ENCODE results near the gene PLCD4.

PLCD4 gene

DNA sequence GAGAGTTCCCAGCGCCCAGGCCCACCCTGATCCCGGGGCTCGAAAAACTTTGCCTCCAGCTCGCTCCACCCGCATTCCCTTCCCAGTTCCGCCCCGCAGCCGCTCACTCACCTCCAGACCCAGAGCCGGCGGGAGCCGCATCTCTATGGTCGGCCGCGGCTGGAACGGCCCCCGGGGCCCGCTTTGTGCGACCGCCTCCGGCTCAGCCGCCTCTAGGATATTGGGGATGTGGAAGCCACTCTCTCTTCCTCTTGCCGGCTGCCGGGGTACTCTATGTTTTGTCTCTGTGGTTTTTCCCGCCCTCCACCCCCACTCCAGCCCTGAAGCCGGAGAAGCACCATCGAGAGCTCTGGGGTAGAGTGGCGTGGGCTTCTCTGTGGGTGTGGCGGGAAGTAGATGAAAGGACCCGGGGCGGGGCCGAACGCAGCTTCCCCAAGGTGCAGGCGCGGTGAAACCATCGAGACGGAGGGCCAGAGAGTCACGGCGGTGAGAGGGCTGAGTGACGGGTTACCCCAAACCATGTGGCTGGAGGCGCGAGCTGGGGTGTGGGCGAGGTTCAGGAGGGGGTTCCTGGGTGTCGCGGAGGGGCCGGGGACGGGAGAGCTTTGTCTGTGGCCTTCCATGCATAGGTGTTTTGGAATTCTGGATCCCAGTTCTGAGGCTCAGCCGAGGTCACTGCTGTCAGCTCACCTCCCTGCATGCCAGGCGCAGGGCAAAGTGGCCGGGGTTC is 51.7 kb downstream of the PLCD4 start, which contains the start of the genes BCS1L and ZNF142:
Gene BCS1L, plus strand, starts transcription at position 426 of the 730 bp plus-strand sequence. CDS start 1,305 bp downstream, outside the sequence.
Gene ZNF142, minus strand, starts transcription at position 366 of the 730 bp plus-strand sequence. CDS start 3,194 bp downstream, outside the sequence.
- no peaks in the 10 kb centered on the region for H3K27me3 ChIP-seq (ENCODE audit: insufficient read depth, low read depth)
- H2AFZ ChIP-seq (ENCODE audit: low read depth), result peak within 1 kb of the TSS; percentile 91
- H3K79me2 ChIP-seq (ENCODE audit: insufficient read depth, low read depth), result peaks cover 23% of the 10 kb centered on the region
- H3K9ac ChIP-seq, result peak within 1 kb of the TSS; percentile 88
- TF ChIP-seq, protein P1, sequence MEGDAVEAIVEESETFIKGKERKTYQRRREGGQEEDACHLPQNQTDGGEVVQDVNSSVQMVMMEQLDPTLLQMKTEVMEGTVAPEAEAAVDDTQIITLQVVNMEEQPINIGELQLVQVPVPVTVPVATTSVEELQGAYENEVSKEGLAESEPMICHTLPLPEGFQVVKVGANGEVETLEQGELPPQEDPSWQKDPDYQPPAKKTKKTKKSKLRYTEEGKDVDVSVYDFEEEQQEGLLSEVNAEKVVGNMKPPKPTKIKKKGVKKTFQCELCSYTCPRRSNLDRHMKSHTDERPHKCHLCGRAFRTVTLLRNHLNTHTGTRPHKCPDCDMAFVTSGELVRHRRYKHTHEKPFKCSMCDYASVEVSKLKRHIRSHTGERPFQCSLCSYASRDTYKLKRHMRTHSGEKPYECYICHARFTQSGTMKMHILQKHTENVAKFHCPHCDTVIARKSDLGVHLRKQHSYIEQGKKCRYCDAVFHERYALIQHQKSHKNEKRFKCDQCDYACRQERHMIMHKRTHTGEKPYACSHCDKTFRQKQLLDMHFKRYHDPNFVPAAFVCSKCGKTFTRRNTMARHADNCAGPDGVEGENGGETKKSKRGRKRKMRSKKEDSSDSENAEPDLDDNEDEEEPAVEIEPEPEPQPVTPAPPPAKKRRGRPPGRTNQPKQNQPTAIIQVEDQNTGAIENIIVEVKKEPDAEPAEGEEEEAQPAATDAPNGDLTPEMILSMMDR (conservative IDR thresholded peaks at IDR 0.05; ENCODE audit: low read depth, low read length), result no peak
- peak within 1 kb of the TSS; percentile 62 for H3K27ac ChIP-seq
- H3K4me3 ChIP-seq (IDR thresholded peaks at IDR 0.05; ENCODE audit: insufficient read depth, low read depth, low read length), result no peak within 1 kb of the TSS
- peaks cover 6% of the 10 kb centered on the region; the same call in 1 of the 2 replicates for H3K36me3 ChIP-seq (ENCODE audit: insufficient read depth)
- no peaks in the 10 kb centered on the region for H4K20me1 ChIP-seq (ENCODE audit: insufficient read depth)
- peak within 1 kb of the TSS; percentile 75 for H3K4me2 ChIP-seq
- H3K4me1 ChIP-seq (ENCODE audit: low read depth, poor library complexity, severe bottlenecking), result peaks cover 21% of the 10 kb centered on the region

DNA sequence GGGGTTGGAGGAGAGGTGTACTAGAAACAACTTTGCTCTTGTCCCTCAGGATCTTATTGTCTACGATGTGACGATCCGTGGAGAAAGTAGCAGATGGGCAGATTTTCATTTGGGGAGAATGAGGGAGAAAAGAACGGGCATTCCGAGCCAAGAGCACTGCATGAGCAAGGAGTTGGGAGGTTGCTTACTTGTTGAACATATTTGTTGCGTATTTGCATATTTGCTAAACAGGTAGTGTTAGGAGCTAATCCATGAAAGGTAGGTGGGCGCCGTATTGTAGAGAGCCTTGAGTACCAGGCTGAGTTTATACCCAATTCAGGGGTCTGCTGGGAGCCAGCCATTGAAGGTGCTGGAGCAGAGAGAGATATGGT is 52.3 kb downstream of the PLCD4 start:
- Histone ChIP-seq H3K27me3 (ENCODE audit: insufficient read depth, low read depth) (no peaks in the 10 kb centered on the region), H2AFZ (ENCODE audit: low read depth) (peak overlapping the region; percentile 91), H4K20me1 (ENCODE audit: insufficient read depth) (no peaks in the 10 kb centered on the region), H3K36me3 (ENCODE audit: insufficient read depth) (peaks cover 6% of the 10 kb centered on the region; the same call in 1 of the 2 replicates), H3K4me2 (peak overlapping the region; percentile 75), H3K79me2 (ENCODE audit: insufficient read depth, low read depth) (peaks cover 23% of the 10 kb centered on the region), H3K27ac (peak overlapping the region; percentile 14; the same call in 1 of the 2 replicates), H3K4me1 (ENCODE audit: low read depth, poor library complexity, severe bottlenecking) (peaks cover 21% of the 10 kb centered on the region), H3K4me3 (IDR thresholded peaks at IDR 0.05; ENCODE audit: insufficient read depth, low read depth, low read length) (no peak overlapping the region), H3K9ac (peak overlapping the region; percentile 88)
- TF ChIP-seq, protein P1 (conservative IDR thresholded peaks at IDR 0.05; ENCODE audit: low read depth, low read length), result no peak

DNA sequence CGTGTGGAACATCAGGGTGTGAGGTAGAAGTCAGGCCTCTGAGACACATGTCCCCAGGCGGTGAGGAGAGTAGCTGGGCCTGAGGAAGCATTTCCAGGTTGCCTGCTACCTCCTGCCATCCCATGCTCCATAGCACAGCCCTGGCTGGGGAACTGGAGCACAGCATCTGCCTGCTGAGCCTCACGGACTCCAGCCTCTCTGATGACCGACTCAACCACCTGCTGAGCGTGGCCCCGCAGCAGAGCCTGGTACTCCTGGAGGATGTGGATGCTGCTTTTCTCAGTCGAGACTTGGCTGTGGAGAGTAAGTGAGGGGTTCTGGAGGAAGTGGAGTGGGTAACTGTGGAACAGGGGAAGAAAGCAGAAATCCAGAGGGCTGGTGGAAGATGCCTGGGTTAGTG is 54.7 kb downstream of the PLCD4 start:
- Histone ChIP-seq H3K4me3 (IDR thresholded peaks at IDR 0.05; ENCODE audit: insufficient read depth, low read depth, low read length) (no peak overlapping the region), H3K36me3 (ENCODE audit: insufficient read depth) (peaks cover 9% of the 10 kb centered on the region; the same call in 1 of the 2 replicates), H3K4me2 (no peak overlapping the region), H3K27me3 (ENCODE audit: insufficient read depth, low read depth) (no peaks in the 10 kb centered on the region), H3K9ac (no peak overlapping the region), H2AFZ (ENCODE audit: low read depth) (no peak overlapping the region), H3K4me1 (ENCODE audit: low read depth, poor library complexity, severe bottlenecking) (peaks cover 18% of the 10 kb centered on the region), H4K20me1 (ENCODE audit: insufficient read depth) (no peaks in the 10 kb centered on the region), H3K27ac (no peak overlapping the region), H3K79me2 (ENCODE audit: insufficient read depth, low read depth) (peaks cover 18% of the 10 kb centered on the region)
- TF ChIP-seq, protein P1 (conservative IDR thresholded peaks at IDR 0.05; ENCODE audit: low read depth, low read length), result no peak

DNA sequence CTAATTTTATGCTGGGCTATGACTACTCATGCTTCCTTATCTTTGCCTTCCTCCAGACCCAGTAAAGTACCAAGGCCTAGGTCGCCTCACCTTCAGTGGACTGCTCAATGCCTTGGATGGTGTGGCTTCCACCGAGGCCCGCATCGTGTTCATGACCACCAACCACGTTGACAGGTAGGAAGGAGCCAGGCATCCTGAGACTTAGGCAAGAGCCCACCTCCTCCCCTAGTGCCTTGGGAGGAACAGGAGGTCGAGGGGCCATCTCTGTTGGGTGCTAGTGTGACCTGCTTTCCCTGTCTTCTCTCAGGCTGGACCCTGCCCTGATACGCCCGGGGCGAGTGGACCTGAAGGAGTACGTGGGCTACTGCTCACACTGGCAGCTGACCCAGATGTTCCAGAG is 55.1 kb downstream of the PLCD4 start:
- Histone ChIP-seq H3K4me1 (ENCODE audit: low read depth, poor library complexity, severe bottlenecking) (peaks cover 17% of the 10 kb centered on the region), H4K20me1 (ENCODE audit: insufficient read depth) (no peaks in the 10 kb centered on the region), H3K36me3 (ENCODE audit: insufficient read depth) (peaks cover 9% of the 10 kb centered on the region; the same call in 1 of the 2 replicates), H3K9ac (no peak overlapping the region), H3K27ac (no peak overlapping the region), H3K4me2 (no peak overlapping the region), H3K4me3 (IDR thresholded peaks at IDR 0.05; ENCODE audit: insufficient read depth, low read depth, low read length) (no peak overlapping the region), H3K79me2 (ENCODE audit: insufficient read depth, low read depth) (peaks cover 15% of the 10 kb centered on the region), H2AFZ (ENCODE audit: low read depth) (no peak overlapping the region), H3K27me3 (ENCODE audit: insufficient read depth, low read depth) (no peaks in the 10 kb centered on the region)
- TF ChIP-seq, protein P1 (conservative IDR thresholded peaks at IDR 0.05; ENCODE audit: low read depth, low read length), result no peak
